ENCODE data around the gene EPHB2.
A peak's percentile ranks its signal among the peaks of the same experiment; 100 is the strongest.

The EPHB2 gene

GRCh38 chr1:22803833-22804232 is 93.2 kb downstream of the EPHB2 start:
- no peak for DNase-seq
- ATAC-seq: no peak

GRCh38 chr1:22804406-22804805 is 93.8 kb downstream of the EPHB2 start:
- ATAC-seq (no peak), DNase-seq (no peak)

GRCh38 chr1:22804969-22805671 is 94.5 kb downstream of the EPHB2 start:
- ATAC-seq (no peak), DNase-seq (no peak)

GRCh38 chr1:22805672-22806038 is 95.0 kb downstream of the EPHB2 start:
- ATAC-seq (no peak), DNase-seq (no peak)

- no peak for DNase-seq
- no peak for ATAC-seq
Observed at GRCh38 chr1:22806584-22806983, 95.9 kb downstream of the EPHB2 start.

GRCh38 chr1:22807340-22807739 is 96.7 kb downstream of the EPHB2 start:
- DNase-seq (no peak), ATAC-seq (no peak)

GRCh38 chr1:22808186-22808675 is 97.6 kb downstream of the EPHB2 start:
- DNase-seq (no peak), ATAC-seq (no peak)

- ATAC-seq: no peak
- no peak for DNase-seq
Observed at GRCh38 chr1:22808676-22809483, 98.2 kb downstream of the EPHB2 start.

- no peak for ATAC-seq
- DNase-seq: no peak
Observed at GRCh38 chr1:22809783-22810182, 99.1 kb downstream of the EPHB2 start.

- ATAC-seq (no peak), DNase-seq (no peak)
Observed at GRCh38 chr1:22810378-22810777, 99.7 kb downstream of the EPHB2 start.

GRCh38 chr1:22812092-22812880 is 101.6 kb downstream of the EPHB2 start:
- DNase-seq (no peak), ATAC-seq (no peak)

GRCh38 chr1:22812993-22813790 is 102.6 kb downstream of the EPHB2 start:
- no peak for DNase-seq
- ATAC-seq: no peak

- no peak for ATAC-seq
- DNase-seq: peak; percentile 3
Observed at GRCh38 chr1:22814176-22815042, 103.8 kb downstream of the EPHB2 start.

GRCh38 chr1:22815043-22815365 is 104.4 kb downstream of the EPHB2 start:
- DNase-seq (no peak), ATAC-seq (no peak)

- DNase-seq: no peak
Observed at GRCh38 chr1:22815421-22816066, 104.9 kb downstream of the EPHB2 start.

GRCh38 chr1:22816067-22816775 is 105.6 kb downstream of the EPHB2 start:
- ATAC-seq: no peak

More at GRCh38 chr1:22815421-22816066, 104.9 kb downstream of the EPHB2 start:
- ATAC-seq: no peak

GRCh38 chr1:22816803-22817202 is 106.2 kb downstream of the EPHB2 start:
- ATAC-seq (no peak), DNase-seq (no peak)

More at GRCh38 chr1:22816067-22816775, 105.6 kb downstream of the EPHB2 start:
- DNase-seq: no peak

GRCh38 chr1:22817462-22817861 is 106.8 kb downstream of the EPHB2 start:
- ATAC-seq: no peak
- DNase-seq: no peak

- no peak for DNase-seq
- ATAC-seq: no peak
Observed at GRCh38 chr1:22818061-22818770, 107.6 kb downstream of the EPHB2 start.
